HepG2 (cell line): ENCODE data around the gene TRIO. TPM values are rescaled to one million over a fixed set of nuclear protein-coding genes. Genes with fewer than 3 reads are reported as not detected.

ENCODE experiments used
- ATAC-seq: fragments of 200-7000 bp; cut with Tn5 transposase; 3 replicates; pipeline ENCODE4 v1.9.1; 2020; ENCODE audit warnings: mild to moderate bottlenecking, moderate library complexity
- BruUV-seq: library from RNA; stranded (reverse); fragments of 400-500 nt; replicated peaks from 2 replicates; lab custom pipeline; 2021; lab: Mats Ljungman, UMichigan
- CTCF ChIA-PET: fragments of 300-600 bp; formaldehyde crosslinking; extraction: SDS; loops from one replicate; lab custom pipeline; 2021; ENCODE audit warnings: low total read pairs, inconsistent platforms, low intra/inter-chr PET ratio; lab: Yijun Ruan, JAX
- POLR2A ChIA-PET: fragments of 350-600 bp; sonication (Branson Sonifier 250); formaldehyde crosslinking; loops from one replicate; lab custom pipeline; 2020; ENCODE audit warnings: antibody characterized with exemption, inconsistent platforms; lab: Yijun Ruan, JAX
- DNase-seq: peaks from one replicate; pipeline ENCODE4 v3.0.0-alpha.2; 2015; ENCODE audit warnings: low spot score
- FAIRE-seq: peaks from 3 replicates; lab custom pipeline; 2011; peaks lifted over from hg19 to GRCh38; lab: Jason Lieb, UNC
- H2AFZ ChIP-seq: one replicate; pipeline ENCODE4 v1.6.1; 2011; ENCODE audit warnings: low read length, inconsistent platforms
- H3K27ac ChIP-seq: fragments of 300-600 bp; 3 replicates; pipeline ENCODE4 v1.8.0; 2011; ENCODE audit warnings: mixed run types, mild to moderate bottlenecking, mixed read lengths, low read length, inconsistent platforms; ENCODE audit not compliant: insufficient read depth; ENCODE audit errors: extremely low read length
- H3K27me3 ChIP-seq, 2 experiments: fragments of 200-600 bp in 1 of 2; 2 replicates in 1 of 2; 3 replicates in 1 of 2; pipeline versions ENCODE4 v1.6.0 to v1.8.0; 2011; ENCODE audit warnings: low read length in 2 of 2, mild to moderate bottlenecking in 2 of 2, moderate library complexity in 2 of 2, inconsistent platforms in 1 of 2; ENCODE audit not compliant: insufficient read depth in 2 of 2, control insufficient read depth in 1 of 2
- H3K36me3 ChIP-seq, 2 experiments: fragments of 200-600 bp in 1 of 2; replicated peaks in 1 of 2; 2 replicates in 1 of 2; 3 replicates in 1 of 2; pipeline versions ENCODE4 v1.5.1 to v1.8.0; 2011; ENCODE audit warnings: low read length in 2 of 2, inconsistent platforms in 1 of 2; ENCODE audit not compliant: insufficient read depth in 2 of 2, control insufficient read depth in 1 of 2
- H3K4me1 ChIP-seq: 2 replicates; pipeline ENCODE4 v1.5.1; 2012; ENCODE audit warnings: low read length, inconsistent platforms; ENCODE audit not compliant: insufficient read depth
- H3K4me2 ChIP-seq: 2 replicates; pipeline ENCODE4 v1.6.0; 2011; ENCODE audit warnings: low read depth, low read length, inconsistent platforms
- H3K4me3 ChIP-seq, 3 experiments: fragments of 200-600 bp in 1 of 3; sonication (generic), shearing (Covaris generic) in 1 of 3; replicated peaks in 1 of 3; 2 replicates each; pipeline ENCODE4 v1.5.1; 2011 to 2016; ENCODE audit warnings: low read length in 3 of 3, inconsistent platforms in 2 of 3, low read depth in 2 of 3, mild to moderate bottlenecking in 2 of 3, control low read depth in 1 of 3, mixed read lengths in 1 of 3; ENCODE audit not compliant: insufficient read depth in 1 of 3
- H3K79me2 ChIP-seq: one replicate; pipeline ENCODE4 v1.6.1; 2011; ENCODE audit warnings: low read length, inconsistent platforms; ENCODE audit not compliant: insufficient read depth
- H3K9ac ChIP-seq: 2 replicates; pipeline ENCODE4 v1.6.0; 2011; ENCODE audit warnings: mild to moderate bottlenecking, low read depth, low read length, inconsistent platforms; ENCODE audit not compliant: insufficient read depth
- H3K9me3 ChIP-seq: 2 replicates; pipeline ENCODE4 v1.5.1; 2012; ENCODE audit warnings: mild to moderate bottlenecking, low read length
- H4K20me1 ChIP-seq: 2 replicates; pipeline ENCODE4 v1.6.0; 2011; ENCODE audit warnings: inconsistent platforms, mild to moderate bottlenecking, low read length, moderate library complexity; ENCODE audit not compliant: insufficient read depth
- ASH2L ChIP-seq: fragments of 300-600, 200-600 bp; sonication (generic); IDR thresholded peaks from 2 replicates; pipeline ENCODE4 v1.7.0; 2017; ENCODE audit warnings: low read depth, mild to moderate bottlenecking, moderate library complexity, mixed read lengths, low read length; ENCODE audit not compliant: insufficient read length
- BHLHE40 ChIP-seq: IDR thresholded peaks from 2 replicates; pipeline ENCODE4 v1.6.1; 2011; ENCODE audit warnings: low read length, improper control_type of control experiment
- CBX5 ChIP-seq: sonication (generic); formaldehyde crosslinking; IDR thresholded peaks from 2 replicates; pipeline ENCODE4 v1.4.0; 2020; ENCODE audit warnings: missing genetic modification reagents, borderline replicate concordance
- MAF1 ChIP-seq: sonication (generic); formaldehyde crosslinking; IDR thresholded peaks from 2 replicates; pipeline ENCODE4 v1.5.0; 2020; ENCODE audit warnings: missing genetic modification reagents, borderline replicate concordance
- NFYC ChIP-seq: IDR thresholded peaks from 2 replicates; pipeline ENCODE4 v1.6.1; 2016; ENCODE audit warnings: missing genetic modification reagents, missing compliant biosample characterization
- PLRG1 ChIP-seq: fragments of 450-650 bp; conservative IDR thresholded peaks from 2 replicates; pipeline ENCODE4 v1.6.1; 2016
- ZNF30 ChIP-seq: sonication (generic); formaldehyde crosslinking; IDR thresholded peaks from 2 replicates; pipeline ENCODE4 v1.5.0; 2020; ENCODE audit warnings: mild to moderate bottlenecking, missing genetic modification reagents
- ZZZ3 ChIP-seq: sonication (generic); formaldehyde crosslinking; IDR thresholded peaks from 2 replicates; pipeline ENCODE4 v1.4.0; 2020; ENCODE audit warnings: missing genetic modification reagents, mild to moderate bottlenecking, borderline replicate concordance
- WGBS: methylation state at CpG from one replicate; pipeline ENCODE4 v1.1.6; 2017; ENCODE audit warnings: low lambda C conversion rate; 5-methylcytosine and 5-hydroxymethylcytosine counted together
- in situ Hi-C: cut with HindIII; loops from 2 replicates; pipeline ENCODE4 v1.10.0; 2017; ENCODE audit warnings: low pct_unique_long_range_greater_than_20kb; ENCODE audit not compliant: extremely low pct_ligation_motif_present
- intact Hi-C: fragments of 100-400 bp; cut with micrococcal nuclease; formaldehyde crosslinking; loops from one replicate; pipeline ENCODE4 v1.10.0; 2022; ENCODE audit not compliant: unreplicated experiment
- polyA plus RNA-seq, 8 experiments: library from polyadenylated mRNA; depleted of rRNA in 3 of 8; stranded (reverse) in 7 of 8; unstranded in 1 of 8; fragments of >200 nt; fragmentation: Illumina TruSeq in 4 of 8; extraction: Trizol in 4 of 8; gene quantifications; 2 replicates each; pipeline versions ENCODE4 v1.2.1 to v1.2.3, GENCODE V29; 2011 to 2016; ENCODE audit warnings: low read depth in 4 of 8, missing spikeins in 1 of 8, mixed read lengths in 1 of 8; ENCODE audit not compliant: insufficient read depth in 1 of 8
- total RNA-seq, 5 experiments: library from RNA; depleted of rRNA; stranded (reverse); fragments of >200 nt; fragmentation: Illumina TruSeq; extraction: Trizol; gene quantifications; 2 replicates each; pipeline ENCODE4 v1.2.3, GENCODE V29; 2016; ENCODE audit warnings: low read depth in 1 of 5
- TF ChIP-seq, protein P1 (sequence below): sonication (generic); formaldehyde crosslinking; conservative IDR thresholded peaks from 2 replicates; pipeline ENCODE4 v1.5.0; 2020; ENCODE audit warnings: missing genetic modification reagents
- TF ChIP-seq, protein P2 (sequence below): sonication (generic); formaldehyde crosslinking; IDR thresholded peaks from 2 replicates; pipeline ENCODE4 v1.4.0; 2020; ENCODE audit warnings: low read depth, missing genetic modification reagents
- TF ChIP-seq, protein P3 (sequence below): sonication (generic); formaldehyde crosslinking; IDR thresholded peaks from 2 replicates; pipeline ENCODE4 v1.4.0; 2020; ENCODE audit warnings: mild to moderate bottlenecking, missing genetic modification reagents, borderline replicate concordance
- TF ChIP-seq, protein P4 (sequence below): sonication (generic); formaldehyde crosslinking; IDR thresholded peaks from 2 replicates; pipeline ENCODE4 v1.9.0; 2021; ENCODE audit warnings: missing genetic modification reagents, borderline replicate concordance

Gene TRIO
- total and polyA plus RNA-seq, 2 of the 13 experiments (the other 11 are each of a cell fraction or from before 2014, with no cell fraction given) = 45.2 to 45.9 TPM

DNA sequence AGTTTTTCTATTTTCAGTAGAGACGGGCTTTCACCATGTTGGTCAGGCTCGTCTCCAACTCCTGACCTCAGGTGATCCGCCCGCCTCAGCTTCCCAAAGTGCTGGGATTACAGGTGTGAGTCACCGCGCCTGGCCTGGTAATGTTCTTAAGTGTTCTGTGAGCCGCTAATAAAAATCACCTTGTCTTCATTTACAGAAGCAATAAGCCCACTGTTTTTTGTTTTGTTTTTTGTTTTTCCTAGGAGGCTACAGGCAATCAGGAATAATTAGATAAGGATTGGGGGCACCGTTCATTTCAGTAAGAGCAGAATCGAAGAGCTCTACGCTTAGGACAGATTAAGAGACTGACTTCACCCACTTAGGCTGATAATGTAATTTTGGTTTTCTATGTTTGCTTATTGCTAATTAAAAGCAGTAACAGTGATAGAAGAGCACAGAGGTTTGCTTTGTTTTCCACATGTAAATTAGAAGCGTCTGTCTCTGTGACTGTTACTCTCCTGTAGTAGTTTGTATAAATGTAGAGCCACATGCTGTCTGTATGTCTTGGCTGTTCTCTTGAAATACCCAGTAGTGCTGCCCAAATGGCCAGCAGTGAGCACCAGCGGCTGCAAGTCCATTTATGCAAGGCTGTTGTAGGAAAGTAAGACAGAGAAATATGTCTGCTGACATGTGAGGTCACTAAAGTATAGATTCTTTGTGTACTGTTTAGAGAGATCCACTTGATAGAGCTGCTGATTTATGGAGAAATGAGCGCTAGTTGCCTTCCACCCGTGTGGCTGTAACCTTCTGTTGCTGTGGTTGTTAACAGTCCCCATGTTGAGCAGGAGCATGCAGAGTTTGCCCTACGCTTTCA lies 30.5 kb downstream of the TRIO start:
- Histone ChIP-seq H3K4me1 (peaks cover 98% of the 10 kb centered on the region), H2AFZ (no peak overlapping the region), H3K4me3 (no peak overlapping the region), H3K9me3 (no peaks in the 10 kb centered on the region), H3K4me2 (peak overlapping the region; percentile 14), H4K20me1 (peaks cover 43% of the 10 kb centered on the region), H3K36me3 (no peaks in the 10 kb centered on the region), H3K79me2 (peaks cover 97% of the 10 kb centered on the region), H3K27me3 (no peaks in the 10 kb centered on the region), H3K27ac (peak overlapping the region; percentile 10), H3K9ac (no peak overlapping the region)
- ATAC-seq (peak; percentile 25; the same call in 2 of the 3 replicates), FAIRE-seq (no peak), DNase-seq (no peak)
- intact Hi-C loops (loop anchor here (5.0 kb wide), 1 partner anchor 34 kb away; no protein-coding TSS in a partner anchor), in situ Hi-C loops (no loop called here)
- WGBS = 92% methylated on average over 15 of the region's 15 CpGs
- ChIA-PET POLR2A (no interaction called here), CTCF (no interaction called here)
- no TSS peak for BruUV-seq
- TF ChIP-seq, protein P1, sequence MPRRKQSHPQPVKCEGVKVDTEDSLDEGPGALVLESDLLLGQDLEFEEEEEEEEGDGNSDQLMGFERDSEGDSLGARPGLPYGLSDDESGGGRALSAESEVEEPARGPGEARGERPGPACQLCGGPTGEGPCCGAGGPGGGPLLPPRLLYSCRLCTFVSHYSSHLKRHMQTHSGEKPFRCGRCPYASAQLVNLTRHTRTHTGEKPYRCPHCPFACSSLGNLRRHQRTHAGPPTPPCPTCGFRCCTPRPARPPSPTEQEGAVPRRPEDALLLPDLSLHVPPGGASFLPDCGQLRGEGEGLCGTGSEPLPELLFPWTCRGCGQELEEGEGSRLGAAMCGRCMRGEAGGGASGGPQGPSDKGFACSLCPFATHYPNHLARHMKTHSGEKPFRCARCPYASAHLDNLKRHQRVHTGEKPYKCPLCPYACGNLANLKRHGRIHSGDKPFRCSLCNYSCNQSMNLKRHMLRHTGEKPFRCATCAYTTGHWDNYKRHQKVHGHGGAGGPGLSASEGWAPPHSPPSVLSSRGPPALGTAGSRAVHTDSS (CRISPR knock-in tag) = no peak
- TF ChIP-seq ZNF30 (CRISPR knock-in tag) (no peak), CBX5 (CRISPR knock-in tag) (no peak), MAF1 (CRISPR knock-in tag) (no peak), ZZZ3 (CRISPR knock-in tag) (no peak), NFYC (CRISPR knock-in tag) (no peak), ASH2L (no peak), PLRG1 (no peak), BHLHE40 (no peak)
- TF ChIP-seq, protein P2, sequence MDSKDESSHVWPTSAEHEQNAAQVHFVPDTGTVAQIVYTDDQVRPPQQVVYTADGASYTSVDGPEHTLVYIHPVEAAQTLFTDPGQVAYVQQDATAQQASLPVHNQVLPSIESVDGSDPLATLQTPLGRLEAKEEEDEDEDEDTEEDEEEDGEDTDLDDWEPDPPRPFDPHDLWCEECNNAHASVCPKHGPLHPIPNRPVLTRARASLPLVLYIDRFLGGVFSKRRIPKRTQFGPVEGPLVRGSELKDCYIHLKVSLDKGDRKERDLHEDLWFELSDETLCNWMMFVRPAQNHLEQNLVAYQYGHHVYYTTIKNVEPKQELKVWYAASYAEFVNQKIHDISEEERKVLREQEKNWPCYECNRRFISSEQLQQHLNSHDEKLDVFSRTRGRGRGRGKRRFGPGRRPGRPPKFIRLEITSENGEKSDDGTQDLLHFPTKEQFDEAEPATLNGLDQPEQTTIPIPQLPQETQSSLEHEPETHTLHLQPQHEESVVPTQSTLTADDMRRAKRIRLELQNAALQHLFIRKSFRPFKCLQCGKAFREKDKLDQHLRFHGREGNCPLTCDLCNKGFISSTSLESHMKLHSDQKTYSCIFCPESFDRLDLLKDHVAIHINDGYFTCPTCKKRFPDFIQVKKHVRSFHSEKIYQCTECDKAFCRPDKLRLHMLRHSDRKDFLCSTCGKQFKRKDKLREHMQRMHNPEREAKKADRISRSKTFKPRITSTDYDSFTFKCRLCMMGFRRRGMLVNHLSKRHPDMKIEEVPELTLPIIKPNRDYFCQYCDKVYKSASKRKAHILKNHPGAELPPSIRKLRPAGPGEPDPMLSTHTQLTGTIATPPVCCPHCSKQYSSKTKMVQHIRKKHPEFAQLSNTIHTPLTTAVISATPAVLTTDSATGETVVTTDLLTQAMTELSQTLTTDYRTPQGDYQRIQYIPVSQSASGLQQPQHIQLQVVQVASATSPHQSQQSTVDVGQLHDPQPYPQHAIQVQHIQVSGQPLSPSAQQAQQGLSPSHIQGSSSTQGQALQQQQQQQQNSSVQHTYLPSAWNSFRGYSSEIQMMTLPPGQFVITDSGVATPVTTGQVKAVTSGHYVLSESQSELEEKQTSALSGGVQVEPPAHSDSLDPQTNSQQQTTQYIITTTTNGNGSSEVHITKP (CRISPR knock-in tag) = no peak
- TF ChIP-seq, protein P3, sequence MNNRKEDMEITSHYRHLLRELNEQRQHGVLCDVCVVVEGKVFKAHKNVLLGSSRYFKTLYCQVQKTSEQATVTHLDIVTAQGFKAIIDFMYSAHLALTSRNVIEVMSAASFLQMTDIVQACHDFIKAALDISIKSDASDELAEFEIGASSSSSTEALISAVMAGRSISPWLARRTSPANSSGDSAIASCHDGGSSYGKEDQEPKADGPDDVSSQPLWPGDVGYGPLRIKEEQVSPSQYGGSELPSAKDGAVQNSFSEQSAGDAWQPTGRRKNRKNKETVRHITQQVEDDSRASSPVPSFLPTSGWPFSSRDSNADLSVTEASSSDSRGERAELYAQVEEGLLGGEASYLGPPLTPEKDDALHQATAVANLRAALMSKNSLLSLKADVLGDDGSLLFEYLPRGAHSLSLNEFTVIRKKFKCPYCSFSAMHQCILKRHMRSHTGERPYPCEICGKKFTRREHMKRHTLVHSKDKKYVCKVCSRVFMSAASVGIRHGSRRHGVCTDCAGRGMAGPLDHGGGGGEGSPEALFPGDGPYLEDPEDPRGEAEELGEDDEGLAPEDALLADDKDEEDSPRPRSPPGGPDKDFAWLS (CRISPR knock-in tag) = no peak
- TF ChIP-seq, protein P4, sequence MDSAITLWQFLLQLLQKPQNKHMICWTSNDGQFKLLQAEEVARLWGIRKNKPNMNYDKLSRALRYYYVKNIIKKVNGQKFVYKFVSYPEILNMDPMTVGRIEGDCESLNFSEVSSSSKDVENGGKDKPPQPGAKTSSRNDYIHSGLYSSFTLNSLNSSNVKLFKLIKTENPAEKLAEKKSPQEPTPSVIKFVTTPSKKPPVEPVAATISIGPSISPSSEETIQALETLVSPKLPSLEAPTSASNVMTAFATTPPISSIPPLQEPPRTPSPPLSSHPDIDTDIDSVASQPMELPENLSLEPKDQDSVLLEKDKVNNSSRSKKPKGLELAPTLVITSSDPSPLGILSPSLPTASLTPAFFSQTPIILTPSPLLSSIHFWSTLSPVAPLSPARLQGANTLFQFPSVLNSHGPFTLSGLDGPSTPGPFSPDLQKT = no peak
